Measurements from ENCODE around the gene CST3.

CST3 gene

DNA sequence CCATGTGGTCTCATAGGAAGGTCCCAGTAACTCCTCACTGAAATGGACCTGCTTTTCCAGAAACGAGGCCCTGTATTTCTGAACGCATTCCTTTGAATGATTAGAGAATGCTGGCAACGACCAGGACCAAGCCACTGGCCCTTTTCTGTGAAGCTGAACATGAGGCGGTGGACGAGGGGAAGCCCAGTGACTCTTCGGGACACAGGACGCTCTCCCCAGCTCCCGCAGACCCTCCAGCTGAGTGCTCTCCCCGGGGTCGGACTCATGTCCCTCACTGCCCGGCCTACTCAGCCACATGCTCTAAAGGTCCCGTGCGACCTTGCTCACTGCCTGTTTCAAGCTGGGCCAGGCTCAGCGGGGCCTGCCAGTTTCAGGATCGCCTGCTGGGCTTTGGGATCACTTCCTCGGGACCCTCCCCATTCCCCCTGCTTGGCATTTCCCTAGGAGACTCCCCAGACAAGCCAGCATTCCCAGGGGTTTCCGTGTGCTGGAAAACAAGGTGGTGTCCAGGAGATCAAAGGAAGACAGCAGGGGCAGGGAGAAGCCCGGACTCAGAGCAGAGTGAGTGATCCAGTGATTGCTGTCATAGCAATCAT, 29.4 kb downstream of the CST3 start:
- TF ChIP-seq POLR2A (IDR thresholded peaks at IDR 0.05; ENCODE audit: extremely low read depth, insufficient read length) (no peak), MYC (IDR thresholded peaks at IDR 0.05; ENCODE audit: low read depth, low read length) (no peak)
- TF ChIP-seq, protein P1, sequence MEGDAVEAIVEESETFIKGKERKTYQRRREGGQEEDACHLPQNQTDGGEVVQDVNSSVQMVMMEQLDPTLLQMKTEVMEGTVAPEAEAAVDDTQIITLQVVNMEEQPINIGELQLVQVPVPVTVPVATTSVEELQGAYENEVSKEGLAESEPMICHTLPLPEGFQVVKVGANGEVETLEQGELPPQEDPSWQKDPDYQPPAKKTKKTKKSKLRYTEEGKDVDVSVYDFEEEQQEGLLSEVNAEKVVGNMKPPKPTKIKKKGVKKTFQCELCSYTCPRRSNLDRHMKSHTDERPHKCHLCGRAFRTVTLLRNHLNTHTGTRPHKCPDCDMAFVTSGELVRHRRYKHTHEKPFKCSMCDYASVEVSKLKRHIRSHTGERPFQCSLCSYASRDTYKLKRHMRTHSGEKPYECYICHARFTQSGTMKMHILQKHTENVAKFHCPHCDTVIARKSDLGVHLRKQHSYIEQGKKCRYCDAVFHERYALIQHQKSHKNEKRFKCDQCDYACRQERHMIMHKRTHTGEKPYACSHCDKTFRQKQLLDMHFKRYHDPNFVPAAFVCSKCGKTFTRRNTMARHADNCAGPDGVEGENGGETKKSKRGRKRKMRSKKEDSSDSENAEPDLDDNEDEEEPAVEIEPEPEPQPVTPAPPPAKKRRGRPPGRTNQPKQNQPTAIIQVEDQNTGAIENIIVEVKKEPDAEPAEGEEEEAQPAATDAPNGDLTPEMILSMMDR (IDR thresholded peaks at IDR 0.05; ENCODE audit: low read depth, low read length) = no peak
- TF ChIP-seq, protein P2, sequence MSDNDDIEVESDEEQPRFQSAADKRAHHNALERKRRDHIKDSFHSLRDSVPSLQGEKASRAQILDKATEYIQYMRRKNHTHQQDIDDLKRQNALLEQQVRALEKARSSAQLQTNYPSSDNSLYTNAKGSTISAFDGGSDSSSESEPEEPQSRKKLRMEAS (IDR thresholded peaks at IDR 0.05; ENCODE audit: low read depth, low read length) = no peak
- no peak overlapping the region for H3K4me3 ChIP-seq (ENCODE audit: low read depth, low read length)
- DNase-seq (ENCODE audit: low read depth) = no peak

DNA sequence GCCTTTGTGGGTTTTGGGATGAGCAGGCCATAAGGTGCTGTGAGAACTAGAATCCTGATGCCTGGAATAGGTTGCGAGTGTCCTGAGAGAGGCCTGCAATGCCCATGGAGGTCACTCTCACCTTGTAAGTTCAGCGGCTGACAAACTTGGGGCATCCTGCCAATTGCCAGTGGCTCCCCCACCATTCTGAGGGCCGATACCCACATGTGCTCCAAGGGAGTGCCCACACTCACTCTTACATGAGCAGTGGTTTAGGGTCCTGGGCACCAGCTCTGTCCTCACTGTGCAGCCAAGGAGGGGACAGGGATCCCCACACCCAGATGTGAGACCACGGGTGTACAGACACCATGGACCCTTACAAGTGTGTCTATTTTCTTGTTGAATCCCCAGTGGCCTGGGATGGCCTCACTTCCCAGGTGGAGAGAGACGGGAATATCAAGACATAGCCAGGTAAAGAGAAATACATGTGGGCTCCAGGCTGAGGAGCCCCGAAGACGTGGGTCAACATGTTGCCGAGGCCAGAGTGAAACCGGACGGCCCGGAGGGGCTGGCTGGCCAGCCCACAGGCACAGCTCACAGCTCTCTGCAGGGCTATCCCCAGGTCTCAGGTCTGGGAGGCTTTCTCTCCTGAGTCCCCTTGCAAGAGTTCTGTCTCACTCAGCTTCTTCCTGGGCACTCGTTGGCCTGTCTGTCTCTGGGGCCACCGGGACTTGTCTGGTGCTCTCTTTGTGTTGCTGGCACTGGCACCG, 30.1 kb downstream of the CST3 start:
- DNase-seq (ENCODE audit: low read depth) = no peak
- no peak for TF ChIP-seq POLR2A (IDR thresholded peaks at IDR 0.05; ENCODE audit: extremely low read depth, insufficient read length)
- TF ChIP-seq, protein P2 (IDR thresholded peaks at IDR 0.05; ENCODE audit: low read depth, low read length) = no peak
- TF ChIP-seq, protein P1 (IDR thresholded peaks at IDR 0.05; ENCODE audit: low read depth, low read length) = no peak
- no peak for TF ChIP-seq MYC (IDR thresholded peaks at IDR 0.05; ENCODE audit: low read depth, low read length)
- H3K4me3 ChIP-seq (ENCODE audit: low read depth, low read length) = no peak overlapping the region

DNA sequence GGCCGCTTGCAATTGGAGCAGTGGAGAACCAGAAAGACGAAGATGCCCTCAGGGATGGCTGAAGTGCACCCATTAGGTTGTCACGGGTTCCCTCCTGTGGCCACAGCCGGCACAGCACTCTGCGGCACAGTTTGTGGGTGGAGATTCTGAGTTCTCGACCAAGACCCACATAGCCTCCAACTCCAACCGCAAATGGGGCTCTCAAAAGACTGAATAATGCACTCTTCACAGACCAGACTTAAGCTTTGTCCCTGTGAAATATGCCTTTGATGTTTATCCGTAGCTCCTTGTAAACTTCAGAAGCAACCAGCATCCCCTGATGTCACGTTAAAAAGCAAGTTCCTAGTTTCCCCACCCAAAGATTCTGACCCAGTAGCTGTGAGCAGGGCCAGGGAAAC, 31.1 kb downstream of the CST3 start:
- TF ChIP-seq, protein P1 (IDR thresholded peaks at IDR 0.05; ENCODE audit: low read depth, low read length) = peak; percentile 94
- no peak for TF ChIP-seq MYC (IDR thresholded peaks at IDR 0.05; ENCODE audit: low read depth, low read length)
- TF ChIP-seq, protein P2 (IDR thresholded peaks at IDR 0.05; ENCODE audit: low read depth, low read length) = peak; percentile 32; the same call in 1 of the 2 replicates
- TF ChIP-seq POLR2A (IDR thresholded peaks at IDR 0.05; ENCODE audit: extremely low read depth, insufficient read length) = no peak
- DNase-seq (ENCODE audit: low read depth) = peak; percentile 69
- H3K4me3 ChIP-seq (ENCODE audit: low read depth, low read length) = no peak overlapping the region

DNA sequence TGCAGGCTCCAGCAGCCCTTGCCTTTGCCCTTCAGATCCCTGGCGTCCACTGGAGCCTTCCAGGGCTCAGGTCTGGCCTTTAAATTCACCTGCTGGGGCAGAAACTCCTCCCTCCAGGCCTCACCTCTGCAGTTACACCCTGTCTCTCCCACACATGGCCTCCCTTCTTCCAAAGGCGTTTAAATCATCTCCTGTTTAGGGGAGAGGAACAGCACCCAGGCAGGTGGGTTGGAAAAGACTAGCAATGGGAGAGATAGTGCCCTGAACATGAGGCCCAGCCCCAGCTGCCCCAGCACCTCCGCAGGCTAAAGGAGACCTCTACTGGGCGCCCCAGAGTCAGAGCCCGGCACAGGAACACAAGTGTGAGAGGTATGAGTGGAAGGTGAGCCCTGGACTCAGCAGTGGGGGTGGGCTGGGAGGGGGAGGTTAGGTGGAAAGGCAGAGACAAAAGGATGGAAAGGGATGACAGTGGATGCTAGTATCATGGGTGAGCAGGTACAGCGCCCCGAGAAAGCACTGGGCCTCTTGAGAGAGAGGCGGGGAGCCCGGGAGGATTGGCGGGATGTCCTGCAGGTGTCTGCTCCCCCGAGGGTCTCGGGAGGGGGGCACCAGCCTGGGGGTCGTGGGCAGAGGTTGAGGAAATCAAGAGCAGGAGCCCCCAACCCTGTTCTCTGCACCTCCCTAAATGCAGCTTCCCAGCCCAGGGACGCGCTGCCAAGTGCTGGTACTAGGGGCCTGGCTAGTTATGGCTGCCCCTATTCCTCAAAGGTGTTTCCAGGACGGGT, 31.7 kb downstream of the CST3 start, which contains the start of gene CST9:
TSS of gene CST9 (minus strand) at position 51 of the 785 bp plus-strand sequence. CDS start 53 bp downstream, outside the sequence.
- DNase-seq (ENCODE audit: low read depth) = no peak
- TF ChIP-seq, protein P1 (IDR thresholded peaks at IDR 0.05; ENCODE audit: low read depth, low read length) = no peak
- TF ChIP-seq POLR2A (IDR thresholded peaks at IDR 0.05; ENCODE audit: extremely low read depth, insufficient read length) (no peak), MYC (IDR thresholded peaks at IDR 0.05; ENCODE audit: low read depth, low read length) (no peak)
- TF ChIP-seq, protein P2 (IDR thresholded peaks at IDR 0.05; ENCODE audit: low read depth, low read length) = no peak
- H3K4me3 ChIP-seq (ENCODE audit: low read depth, low read length) = no peak within 1 kb of the TSS

DNA sequence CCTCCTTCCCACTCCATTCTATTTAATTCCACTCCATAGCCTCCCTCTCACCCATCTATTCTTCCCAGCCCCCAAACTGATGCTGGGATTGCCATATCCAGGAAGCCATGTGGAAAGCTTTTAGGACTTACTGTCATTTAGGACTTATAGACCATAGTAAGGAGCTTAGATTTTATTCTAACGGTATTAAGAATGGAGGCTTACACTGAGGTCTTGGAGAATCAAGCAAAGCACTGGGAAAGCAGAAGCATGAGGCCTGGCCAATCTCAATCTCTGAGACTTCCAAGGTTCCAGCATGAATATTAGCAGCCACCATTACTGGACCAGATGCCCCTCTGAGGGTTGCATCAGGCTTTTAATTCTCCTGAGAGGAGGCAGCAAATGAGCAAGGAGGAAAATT, 33.4 kb downstream of the CST3 start:
- DNase-seq (ENCODE audit: low read depth) = no peak
- TF ChIP-seq, protein P2 (IDR thresholded peaks at IDR 0.05; ENCODE audit: low read depth, low read length) = no peak
- no peak for TF ChIP-seq POLR2A (IDR thresholded peaks at IDR 0.05; ENCODE audit: extremely low read depth, insufficient read length)
- no peak for TF ChIP-seq MYC (IDR thresholded peaks at IDR 0.05; ENCODE audit: low read depth, low read length)
- TF ChIP-seq, protein P1 (IDR thresholded peaks at IDR 0.05; ENCODE audit: low read depth, low read length) = no peak
- H3K4me3 ChIP-seq (ENCODE audit: low read depth, low read length) = no peak overlapping the region
